CD4-positive, CD25-positive, alpha-beta regulatory T cell (primary cell): ENCODE results near the gene OR7D2. TPM values are rescaled to one million over a fixed set of nuclear protein-coding genes. Genes with fewer than 3 reads are reported as not detected.
A peak's percentile ranks its signal among the peaks of the same experiment; 100 is the strongest.

Source experiments
- ATAC-seq, 2 donors: fragments of 150-1000 bp; cut with Tn5 transposase; one replicate each; pipeline ENCODE4 v1.10.0; 2021; ENCODE audit warnings: low read depth in 2 of 2, moderate number of reproducible peaks in 2 of 2, moderate library complexity in 1 of 2
- DNase-seq, 3 donors: peaks; one replicate each; pipeline versions ENCODE4 v3.0.0 to v3.0.0-alpha.2; 2012 to 2022; ENCODE audit warnings: mixed read lengths in 1 of 3
- H3K27ac ChIP-seq: one replicate; pipeline ENCODE4 v1.7.0; 2013; ENCODE audit warnings: mild to moderate bottlenecking, low read length; ENCODE audit not compliant: insufficient read depth, poor library complexity, severe bottlenecking
- H3K27me3 ChIP-seq: one replicate; pipeline ENCODE4 v1.7.0; 2013; ENCODE audit warnings: low read length; ENCODE audit not compliant: control insufficient read depth, insufficient read depth
- H3K36me3 ChIP-seq: one replicate; pipeline ENCODE4 v1.7.0; 2013; ENCODE audit warnings: mild to moderate bottlenecking, low read length, moderate library complexity; ENCODE audit not compliant: control insufficient read depth, insufficient read depth
- H3K4me1 ChIP-seq: 2 replicates; pipeline ENCODE4 v1.7.0; 2013; ENCODE audit warnings: mild to moderate bottlenecking, low read length; ENCODE audit not compliant: insufficient read depth, control insufficient read depth, poor library complexity, severe bottlenecking
- H3K4me3 ChIP-seq: one replicate; pipeline ENCODE4 v1.7.0; 2013; ENCODE audit warnings: low read depth, mild to moderate bottlenecking, low read length, moderate library complexity
- H3K9me3 ChIP-seq, 2 experiments: 1 replicate in 1 of 2; 2 replicates in 1 of 2; pipeline ENCODE4 v1.7.0; 2013; ENCODE audit warnings: low read length in 2 of 2, mild to moderate bottlenecking in 1 of 2, moderate library complexity in 1 of 2; ENCODE audit not compliant: control insufficient read depth in 2 of 2
- H3K27ac Mint-ChIP-seq, 3 donors: one replicate each; pipeline ENCODE4 v1.8.0; 2020 to 2022; ENCODE audit warnings: mild to moderate bottlenecking in 3 of 3, mixed read lengths in 3 of 3, moderate library complexity in 2 of 3
- H3K27me3 Mint-ChIP-seq: one replicate; pipeline ENCODE4 v1.8.0; 2022; ENCODE audit warnings: mild to moderate bottlenecking, mixed read lengths
- H3K36me3 Mint-ChIP-seq: one replicate; pipeline ENCODE4 v1.8.0; 2020; ENCODE audit warnings: mixed read lengths
- H3K4me1 Mint-ChIP-seq, 4 donors: one replicate each; pipeline ENCODE4 v1.8.0; 2020 to 2022; ENCODE audit warnings: mixed read lengths in 4 of 4, mild to moderate bottlenecking in 1 of 4
- H3K4me3 Mint-ChIP-seq, 4 donors: one replicate each; pipeline ENCODE4 v1.8.0; 2020 to 2022; ENCODE audit warnings: mild to moderate bottlenecking in 4 of 4, mixed read lengths in 4 of 4, moderate library complexity in 3 of 4
- H3K9me3 Mint-ChIP-seq, 7 donors: one replicate each; pipeline ENCODE4 v1.8.0; 2020 to 2022; ENCODE audit warnings: mixed read lengths in 7 of 7, mild to moderate bottlenecking in 3 of 7, moderate library complexity in 2 of 7
- polyA plus RNA-seq, 4 donors: library from polyadenylated mRNA; unstranded; fragments of 300-500 nt; fragmentation: Illumina TruSeq; gene quantifications; one replicate each; pipeline ENCODE4 v1.2.3, GENCODE V29; 2021
- total RNA-seq: library from RNA; stranded (reverse); gene quantifications from one replicate; pipeline ENCODE4 v1.2.3, GENCODE V29; 2022

OR7D2 gene
- total RNA-seq (not detected), polyA plus RNA-seq (not detected)

DNA sequence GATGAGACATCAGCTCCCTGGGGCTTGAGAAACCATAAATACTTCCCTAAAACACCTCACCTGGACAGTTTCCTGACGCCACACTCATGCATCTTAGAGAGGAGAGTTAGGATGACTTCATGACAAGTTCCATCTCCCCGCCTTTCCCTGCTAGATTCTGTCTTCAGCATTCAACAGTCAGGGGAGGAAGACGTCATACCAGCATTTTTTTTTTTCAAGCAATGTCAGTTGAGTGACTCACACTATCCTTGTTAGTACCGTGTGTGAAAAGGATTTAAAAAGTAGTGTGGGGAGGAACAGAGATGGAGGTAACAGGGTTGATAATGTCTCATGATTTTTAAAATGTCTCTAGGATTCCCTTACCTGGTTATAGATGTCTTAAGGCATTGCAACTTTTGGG is at the start of gene OR7D2:
Gene OR7D2, plus strand, starts transcription at position 79 of the 400 bp plus-strand sequence. CDS start 6,803 bp downstream, outside the sequence.
- ATAC-seq (no peak), DNase-seq (no peak)
- Histone ChIP-seq H3K4me1 (no peaks in the 10 kb centered on the region), H3K9me3 (no peaks in the 10 kb centered on the region), H3K4me3 (no peak within 1 kb of the TSS), H3K27ac (no peak within 1 kb of the TSS), H3K27me3 (no peaks in the 10 kb centered on the region), H3K36me3 (no peaks in the 10 kb centered on the region)
- Mint-ChIP-seq H3K27ac (no peak within 1 kb of the TSS), H3K27me3 (no peaks in the 10 kb centered on the region), H3K36me3 (no peaks in the 10 kb centered on the region), H3K4me1 (no peaks in the 10 kb centered on the region), H3K9me3 (peaks cover 0 to 11% (median 0%) of the 10 kb centered on the region in 7 donors), H3K4me3 (no peak within 1 kb of the TSS)

DNA sequence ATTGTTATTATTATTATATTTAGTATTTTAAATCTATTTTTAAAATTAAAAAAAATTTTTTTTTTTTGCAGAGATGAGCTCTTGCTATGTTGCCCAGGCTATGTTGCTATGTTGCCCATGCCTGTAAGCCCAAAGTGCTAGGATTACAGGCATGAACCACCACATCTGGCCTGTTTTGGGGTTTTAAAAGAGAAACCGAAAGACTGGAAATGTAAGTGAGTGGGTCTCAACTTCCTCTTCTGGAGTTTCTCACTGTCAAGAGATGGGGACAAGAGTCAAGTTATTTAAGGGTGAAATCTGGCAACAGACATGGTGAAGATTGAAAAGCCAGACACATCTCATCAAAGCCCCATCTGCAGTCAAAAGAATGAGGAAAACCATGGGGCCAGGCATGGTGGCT is 47.8 kb upstream of the OR7D2 start:
- no peak for ATAC-seq
- no peak overlapping the region for H3K27ac Mint-ChIP-seq
- H3K27ac ChIP-seq, result no peak overlapping the region

GRCh38 chr19:9132422-9132821 is 46.4 kb upstream of the OR7D2 start:
- Mint-ChIP-seq H3K27ac (no peak overlapping the region), H3K9me3 (no peaks in the 10 kb centered on the region), H3K4me1 (peaks cover 0 to 6% (median 0%) of the 10 kb centered on the region in 4 donors), H3K4me3 (no peak overlapping the region), H3K27me3 (peaks cover 4% of the 10 kb centered on the region), H3K36me3 (no peaks in the 10 kb centered on the region)
- Histone ChIP-seq H3K4me1 (no peaks in the 10 kb centered on the region), H3K27ac (no peak overlapping the region), H3K4me3 (no peak overlapping the region), H3K36me3 (no peaks in the 10 kb centered on the region), H3K9me3 (no peaks in the 10 kb centered on the region), H3K27me3 (peaks cover under 1% of the 10 kb centered on the region)
- ATAC-seq (no peak), DNase-seq (no peak)

More for the DNA sequence above, 47.8 kb upstream of the OR7D2 start:
- peak in 1 of 3 donors; percentile 21 for DNase-seq
- Histone ChIP-seq H3K4me3 (no peak overlapping the region), H3K4me1 (no peaks in the 10 kb centered on the region), H3K27me3 (peaks cover 5% of the 10 kb centered on the region), H3K9me3 (no peaks in the 10 kb centered on the region), H3K36me3 (no peaks in the 10 kb centered on the region)
- Mint-ChIP-seq H3K36me3 (no peaks in the 10 kb centered on the region), H3K4me1 (peaks cover 0 to 3% (median 0%) of the 10 kb centered on the region in 4 donors), H3K4me3 (no peak overlapping the region), H3K9me3 (no peaks in the 10 kb centered on the region), H3K27me3 (peaks cover 8% of the 10 kb centered on the region)

DNA sequence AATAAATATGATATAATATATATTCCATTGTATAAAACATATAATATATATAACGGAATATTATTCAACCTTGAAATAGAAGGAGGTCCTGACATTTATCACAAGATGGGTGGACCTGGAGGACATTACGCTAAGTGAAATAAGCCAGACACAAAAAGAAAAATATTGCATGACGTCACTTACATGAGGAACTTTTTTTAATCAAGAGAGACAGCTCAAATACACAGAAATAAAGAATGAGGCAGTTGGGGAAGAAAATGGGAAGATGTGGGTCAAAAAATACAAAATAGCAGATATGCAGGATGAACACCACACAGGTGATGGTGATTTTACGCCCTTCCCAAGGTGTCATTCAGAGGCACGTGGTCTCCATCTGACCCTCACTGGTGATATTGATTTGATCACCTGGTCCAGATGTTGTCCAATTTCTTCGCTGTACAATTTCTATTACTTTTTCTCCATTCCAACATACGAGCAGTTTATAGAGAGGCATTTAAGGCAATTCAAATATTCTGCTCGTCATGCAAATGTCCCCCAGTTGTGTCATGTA is 39.1 kb upstream of the OR7D2 start:
- Mint-ChIP-seq H3K9me3 (peaks cover 0 to 10% (median 3%) of the 10 kb centered on the region in 7 donors), H3K27ac (peak overlapping the region; percentile 95 to 99 (median 98)), H3K4me1 (peaks cover 10 to 50% (median 26%) of the 10 kb centered on the region in 4 donors), H3K27me3 (no peaks in the 10 kb centered on the region), H3K4me3 (peak overlapping the region; percentile 89 to 98 (median 97)), H3K36me3 (peaks cover 9% of the 10 kb centered on the region)
- peaks cover 8% of the 10 kb centered on the region for H3K36me3 ChIP-seq
- no peaks in the 10 kb centered on the region for H3K27me3 ChIP-seq
- ATAC-seq (no peak), DNase-seq (no peak)
- H3K9me3 ChIP-seq, result peaks cover 6 to 13% of the 10 kb centered on the region in 2 experiments
- H3K4me3 ChIP-seq, result peak overlapping the region; percentile 98
- H3K27ac ChIP-seq, result peak overlapping the region; percentile 89
- H3K4me1 ChIP-seq, result peaks cover 25% of the 10 kb centered on the region

GRCh38 chr19:9140159-9140874 is 38.5 kb upstream of the OR7D2 start, which contains the start of gene ZNF317:
Gene ZNF317 (plus strand): TSS chr19:9140397. CDS start chr19:9156017, 15,620 bp downstream.
- DNase-seq, result peak; percentile 88 to 95 (median 91)
- H3K36me3 Mint-ChIP-seq, result peaks cover 14% of the 10 kb centered on the region
- H3K4me1 Mint-ChIP-seq, result peaks cover 10 to 55% (median 28%) of the 10 kb centered on the region in 4 donors
- H3K4me3 ChIP-seq, result peak within 1 kb of the TSS; percentile 98
- peaks cover 0 to 14% (median 5%) of the 10 kb centered on the region in 7 donors for H3K9me3 Mint-ChIP-seq
- peaks cover 25% of the 10 kb centered on the region for H3K4me1 ChIP-seq
- peak within 1 kb of the TSS; percentile 89 for H3K27ac ChIP-seq
- H3K27me3 Mint-ChIP-seq, result no peaks in the 10 kb centered on the region
- H3K27ac Mint-ChIP-seq, result peak within 1 kb of the TSS; percentile 95 to 99 (median 98)
- peaks cover 12 to 19% of the 10 kb centered on the region in 2 experiments for H3K9me3 ChIP-seq
- H3K27me3 ChIP-seq, result no peaks in the 10 kb centered on the region
- H3K36me3 ChIP-seq, result peaks cover 14% of the 10 kb centered on the region
- ATAC-seq, result peak; percentile 92 to 94
- H3K4me3 Mint-ChIP-seq, result peak within 1 kb of the TSS; percentile 89 to 98 (median 97)

DNA sequence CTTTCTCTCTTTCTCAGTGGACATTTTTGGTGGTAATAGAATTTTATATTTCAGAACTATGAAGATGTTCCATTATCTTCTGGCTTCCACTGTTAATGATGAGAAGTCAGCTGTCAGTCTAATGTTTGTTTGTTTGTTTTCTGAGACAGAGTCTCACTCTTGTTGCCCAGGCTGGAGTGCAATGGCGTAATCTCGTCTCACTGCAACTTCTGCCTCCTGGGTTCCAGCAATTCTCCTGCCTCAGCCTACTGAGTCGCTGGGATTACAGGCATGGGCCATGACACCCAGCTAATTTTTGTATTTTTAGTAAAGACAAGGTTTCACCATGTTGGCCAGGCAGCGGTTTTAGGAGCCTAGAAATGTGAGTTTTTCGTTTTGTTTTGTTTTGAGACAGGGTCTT is 33.9 kb upstream of the OR7D2 start:
- Mint-ChIP-seq H3K4me1 (peaks cover 31 to 83% (median 38%) of the 10 kb centered on the region in 4 donors), H3K9me3 (peaks cover 0 to 27% (median 19%) of the 10 kb centered on the region in 7 donors), H3K27ac (no peak overlapping the region), H3K4me3 (peak overlapping the region in 2 of 4 donors; percentile 78 to 83), H3K36me3 (peaks cover 46% of the 10 kb centered on the region), H3K27me3 (no peaks in the 10 kb centered on the region)
- Histone ChIP-seq H3K4me3 (no peak overlapping the region), H3K27ac (no peak overlapping the region), H3K4me1 (peaks cover 21% of the 10 kb centered on the region), H3K9me3 (peaks cover 24 to 37% of the 10 kb centered on the region in 2 experiments), H3K36me3 (peaks cover 42% of the 10 kb centered on the region), H3K27me3 (no peaks in the 10 kb centered on the region)
- no peak for DNase-seq
- ATAC-seq, result no peak

GRCh38 chr19:9146882-9147281 is 31.9 kb upstream of the OR7D2 start:
- Mint-ChIP-seq H3K36me3 (peaks cover 64% of the 10 kb centered on the region), H3K4me3 (peak overlapping the region in 1 of 4 donors; percentile 31), H3K27me3 (no peaks in the 10 kb centered on the region), H3K4me1 (peaks cover 30 to 84% (median 41%) of the 10 kb centered on the region in 4 donors), H3K9me3 (peaks cover 0 to 40% (median 26%) of the 10 kb centered on the region in 7 donors), H3K27ac (no peak overlapping the region)
- ATAC-seq (no peak), DNase-seq (no peak)
- peaks cover 34 to 54% of the 10 kb centered on the region in 2 experiments for H3K9me3 ChIP-seq
- no peak overlapping the region for H3K4me3 ChIP-seq
- H3K27me3 ChIP-seq, result no peaks in the 10 kb centered on the region
- H3K36me3 ChIP-seq, result peaks cover 57% of the 10 kb centered on the region
- H3K27ac ChIP-seq, result no peak overlapping the region
- H3K4me1 ChIP-seq, result peaks cover 6% of the 10 kb centered on the region
